Panc1 (cell line): ENCODE results near the gene TGM6. TPM values are rescaled to one million over a fixed set of nuclear protein-coding genes. Genes with fewer than 3 reads are reported as not detected.

Experiments used
- ATAC-seq: fragments of 200-7000 bp; cut with Tn5 transposase; 2 replicates; pipeline ENCODE4 v1.9.1; 2020; ENCODE audit warnings: mild to moderate bottlenecking, moderate library complexity
- BruUV-seq: library from RNA; stranded (reverse); fragments of 400-500 nt; replicated peaks from 2 replicates; lab custom pipeline; 2021; lab: Mats Ljungman, UMichigan
- CTCF ChIA-PET: fragments of 300-600 bp; sonication (Branson Sonifier 250); formaldehyde crosslinking; loops from one replicate; lab custom pipeline; 2022; ENCODE audit warnings: antibody characterized with exemption; lab: Charles Lee
- POLR2A ChIA-PET: fragments of 300-600 bp; sonication (Branson Sonifier 250); formaldehyde crosslinking; loops from one replicate; lab custom pipeline; 2022; ENCODE audit warnings: antibody characterized with exemption; lab: Charles Lee
- DNase-seq: peaks from one replicate; pipeline ENCODE4 v3.0.0-alpha.2; 2010; ENCODE audit warnings: low read depth, low spot score
- H3K27ac ChIP-seq: 2 replicates; pipeline ENCODE4 v1.5.1; 2011; ENCODE audit warnings: mild to moderate bottlenecking, low read length, inconsistent platforms
- H3K27me3 ChIP-seq: fragments of 200-500 bp; sonication (Bioruptor generic); 2 replicates; pipeline ENCODE4 v1.6.0; 2014; ENCODE audit warnings: low read length, inconsistent platforms; ENCODE audit not compliant: control insufficient read depth, insufficient read depth
- H3K36me3 ChIP-seq: fragments of 200-500 bp; sonication (Bioruptor generic); 2 replicates; pipeline ENCODE4 v1.5.1; 2014; ENCODE audit warnings: inconsistent platforms, mild to moderate bottlenecking, low read length, moderate library complexity; ENCODE audit not compliant: control insufficient read depth, insufficient read depth
- H3K4me1 ChIP-seq: 2 replicates; pipeline ENCODE4 v1.5.1; 2011; ENCODE audit warnings: inconsistent platforms, mild to moderate bottlenecking, low read length, moderate library complexity; ENCODE audit not compliant: control insufficient read depth, insufficient read depth
- H3K4me3 ChIP-seq, 2 experiments: 2 replicates each; pipeline ENCODE4 v1.5.1; 2011 to 2012; ENCODE audit warnings: low read depth in 2 of 2, low read length in 2 of 2, mild to moderate bottlenecking in 2 of 2, inconsistent platforms in 1 of 2, moderate library complexity in 1 of 2
- H3K9me3 ChIP-seq: fragments of 200-500 bp; sonication (Bioruptor generic); 2 replicates; pipeline ENCODE4 v1.5.1; 2014; ENCODE audit warnings: low read depth, mild to moderate bottlenecking, inconsistent platforms, low read length, moderate library complexity; ENCODE audit not compliant: control insufficient read depth, insufficient read depth
- POLR2AphosphoS5 ChIP-seq: IDR thresholded peaks from 2 replicates; pipeline ENCODE4 v1.6.1; 2012; ENCODE audit warnings: mild to moderate bottlenecking, low read depth, low read length, moderate library complexity
- SIN3A ChIP-seq: IDR thresholded peaks from 2 replicates; pipeline ENCODE4 v1.6.1; 2012; ENCODE audit warnings: low read depth, mild to moderate bottlenecking, low read length, moderate library complexity, borderline replicate concordance; ENCODE audit not compliant: insufficient read depth
- TCF7L2 ChIP-seq: IDR thresholded peaks from 2 replicates; pipeline ENCODE4 v1.6.1; 2011; ENCODE audit warnings: mild to moderate bottlenecking, low read depth, low read length, inconsistent platforms
- in situ Hi-C: cut with HindIII; loops from 2 replicates; pipeline ENCODE4 v1.10.0; 2016; ENCODE audit warnings: low sequenced_read_pairs, low pct_unique_long_range_greater_than_20kb
- intact Hi-C: fragments of 100-400 bp; cut with micrococcal nuclease; formaldehyde crosslinking; loops from one replicate; pipeline ENCODE4 v1.10.0; 2022; ENCODE audit not compliant: unreplicated experiment
- total RNA-seq: library from RNA; stranded (reverse); gene quantifications from one replicate; pipeline ENCODE4 v1.2.1, GENCODE V29; 2021; ENCODE audit not compliant: unreplicated experiment
- TF ChIP-seq, protein P1 (sequence below), 2 experiments: IDR thresholded peaks; 2 replicates each; pipeline ENCODE4 v1.6.1; 2011 to 2012; ENCODE audit warnings: low read depth in 2 of 2, control low read depth in 1 of 2, low read length in 1 of 2, mild to moderate bottlenecking in 1 of 2, moderate library complexity in 1 of 2; ENCODE audit not compliant: insufficient read depth in 1 of 2
- TF ChIP-seq, protein P2 (sequence below): fragments of 450-650 bp; IDR thresholded peaks from 2 replicates; pipeline ENCODE4 v1.5.1; 2017; ENCODE audit warnings: mild to moderate bottlenecking

Gene TGM6
- total RNA-seq, 1 experiment from 2014 or later: not detected

DNA sequence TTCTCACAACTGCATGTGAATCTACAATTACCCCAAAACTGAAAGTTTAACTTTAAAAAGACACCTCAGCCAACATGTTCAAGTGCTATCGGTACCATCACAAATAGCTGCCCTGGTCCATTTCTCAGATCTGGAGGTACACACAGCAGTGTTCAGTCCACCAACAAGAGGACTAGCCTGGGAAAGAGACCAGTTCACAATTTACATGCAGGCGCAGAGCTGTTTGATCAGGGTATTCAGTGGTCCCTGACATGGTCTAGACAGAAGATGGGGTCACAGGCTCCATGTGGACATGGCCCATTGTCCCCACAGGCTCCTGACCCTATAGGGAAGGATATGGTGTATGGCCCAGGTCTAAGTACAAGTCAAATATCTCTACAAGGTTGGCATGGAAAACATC, 15.6 kb upstream of the TGM6 start:
- H3K27ac ChIP-seq: no peak overlapping the region
- peaks cover 3% of the 10 kb centered on the region; the same call in 1 of the 2 replicates for H3K9me3 ChIP-seq
- H3K4me3 ChIP-seq: no peak overlapping the region
- TF ChIP-seq, protein P1, sequence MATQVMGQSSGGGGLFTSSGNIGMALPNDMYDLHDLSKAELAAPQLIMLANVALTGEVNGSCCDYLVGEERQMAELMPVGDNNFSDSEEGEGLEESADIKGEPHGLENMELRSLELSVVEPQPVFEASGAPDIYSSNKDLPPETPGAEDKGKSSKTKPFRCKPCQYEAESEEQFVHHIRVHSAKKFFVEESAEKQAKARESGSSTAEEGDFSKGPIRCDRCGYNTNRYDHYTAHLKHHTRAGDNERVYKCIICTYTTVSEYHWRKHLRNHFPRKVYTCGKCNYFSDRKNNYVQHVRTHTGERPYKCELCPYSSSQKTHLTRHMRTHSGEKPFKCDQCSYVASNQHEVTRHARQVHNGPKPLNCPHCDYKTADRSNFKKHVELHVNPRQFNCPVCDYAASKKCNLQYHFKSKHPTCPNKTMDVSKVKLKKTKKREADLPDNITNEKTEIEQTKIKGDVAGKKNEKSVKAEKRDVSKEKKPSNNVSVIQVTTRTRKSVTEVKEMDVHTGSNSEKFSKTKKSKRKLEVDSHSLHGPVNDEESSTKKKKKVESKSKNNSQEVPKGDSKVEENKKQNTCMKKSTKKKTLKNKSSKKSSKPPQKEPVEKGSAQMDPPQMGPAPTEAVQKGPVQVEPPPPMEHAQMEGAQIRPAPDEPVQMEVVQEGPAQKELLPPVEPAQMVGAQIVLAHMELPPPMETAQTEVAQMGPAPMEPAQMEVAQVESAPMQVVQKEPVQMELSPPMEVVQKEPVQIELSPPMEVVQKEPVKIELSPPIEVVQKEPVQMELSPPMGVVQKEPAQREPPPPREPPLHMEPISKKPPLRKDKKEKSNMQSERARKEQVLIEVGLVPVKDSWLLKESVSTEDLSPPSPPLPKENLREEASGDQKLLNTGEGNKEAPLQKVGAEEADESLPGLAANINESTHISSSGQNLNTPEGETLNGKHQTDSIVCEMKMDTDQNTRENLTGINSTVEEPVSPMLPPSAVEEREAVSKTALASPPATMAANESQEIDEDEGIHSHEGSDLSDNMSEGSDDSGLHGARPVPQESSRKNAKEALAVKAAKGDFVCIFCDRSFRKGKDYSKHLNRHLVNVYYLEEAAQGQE (IDR thresholded peaks at IDR 0.05; ENCODE audit: insufficient read depth in 1 of 2, low read depth in 2 of 2, low read length in 1 of 2): no peak
- TF ChIP-seq SIN3A: no peak
- TF ChIP-seq POLR2AphosphoS5: no peak
- TF ChIP-seq TCF7L2: no peak
- TF ChIP-seq, protein P2, sequence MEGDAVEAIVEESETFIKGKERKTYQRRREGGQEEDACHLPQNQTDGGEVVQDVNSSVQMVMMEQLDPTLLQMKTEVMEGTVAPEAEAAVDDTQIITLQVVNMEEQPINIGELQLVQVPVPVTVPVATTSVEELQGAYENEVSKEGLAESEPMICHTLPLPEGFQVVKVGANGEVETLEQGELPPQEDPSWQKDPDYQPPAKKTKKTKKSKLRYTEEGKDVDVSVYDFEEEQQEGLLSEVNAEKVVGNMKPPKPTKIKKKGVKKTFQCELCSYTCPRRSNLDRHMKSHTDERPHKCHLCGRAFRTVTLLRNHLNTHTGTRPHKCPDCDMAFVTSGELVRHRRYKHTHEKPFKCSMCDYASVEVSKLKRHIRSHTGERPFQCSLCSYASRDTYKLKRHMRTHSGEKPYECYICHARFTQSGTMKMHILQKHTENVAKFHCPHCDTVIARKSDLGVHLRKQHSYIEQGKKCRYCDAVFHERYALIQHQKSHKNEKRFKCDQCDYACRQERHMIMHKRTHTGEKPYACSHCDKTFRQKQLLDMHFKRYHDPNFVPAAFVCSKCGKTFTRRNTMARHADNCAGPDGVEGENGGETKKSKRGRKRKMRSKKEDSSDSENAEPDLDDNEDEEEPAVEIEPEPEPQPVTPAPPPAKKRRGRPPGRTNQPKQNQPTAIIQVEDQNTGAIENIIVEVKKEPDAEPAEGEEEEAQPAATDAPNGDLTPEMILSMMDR: no peak
- H3K4me1 ChIP-seq: no peaks in the 10 kb centered on the region
- no TSS peak for BruUV-seq
- intact Hi-C loops (no loop called here), in situ Hi-C loops (no loop called here)
- POLR2A ChIA-PET: no interaction called here
- ATAC-seq: no peak
- no peak for DNase-seq
- H3K27me3 ChIP-seq: peaks cover 2% of the 10 kb centered on the region; the same call in 1 of the 2 replicates
- H3K36me3 ChIP-seq: no peaks in the 10 kb centered on the region
- CTCF ChIA-PET: no interaction called here

DNA sequence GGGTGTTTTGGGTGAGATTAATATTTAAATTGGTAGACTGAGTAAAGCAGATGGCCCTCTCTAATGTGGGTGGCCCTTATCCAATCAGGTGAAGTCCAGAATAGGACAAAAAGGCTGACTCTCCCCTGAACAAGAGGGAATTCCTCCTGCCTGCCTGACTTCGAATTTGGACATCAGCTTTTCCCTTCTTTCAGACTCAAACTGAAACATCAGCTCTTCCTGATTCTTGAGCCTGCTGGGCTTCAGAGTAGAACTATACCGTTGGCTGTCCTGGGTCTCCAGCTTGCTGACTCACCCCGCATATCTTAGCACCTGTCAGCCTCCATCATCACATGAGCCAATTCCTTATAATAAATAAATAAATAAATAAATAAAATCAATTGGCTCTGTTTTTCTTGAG, 15.0 kb upstream of the TGM6 start:
- ATAC-seq: no peak
- Histone ChIP-seq H3K9me3 (peaks cover 3% of the 10 kb centered on the region; the same call in 1 of the 2 replicates), H3K4me1 (no peaks in the 10 kb centered on the region), H3K36me3 (no peaks in the 10 kb centered on the region), H3K27ac (no peak overlapping the region), H3K4me3 (no peak overlapping the region), H3K27me3 (peaks cover 4% of the 10 kb centered on the region)
- BruUV-seq: no TSS peak
- ChIA-PET POLR2A (interaction anchor here (0.6 kb wide), 1 partner anchor 457 kb away, joined by 4 read pairs; no protein-coding TSS in a partner anchor), CTCF (no interaction called here)
- no peak for DNase-seq
- in situ Hi-C loops (no loop called here), intact Hi-C loops (no loop called here)
- TF ChIP-seq SIN3A (no peak), TCF7L2 (no peak), POLR2AphosphoS5 (no peak)
- TF ChIP-seq, protein P2: no peak
- TF ChIP-seq, protein P1 (IDR thresholded peaks at IDR 0.05; ENCODE audit: insufficient read depth in 1 of 2, low read depth in 2 of 2, low read length in 1 of 2): no peak
